ENCODE measurements around the gene AUH.

Gene AUH

DNA sequence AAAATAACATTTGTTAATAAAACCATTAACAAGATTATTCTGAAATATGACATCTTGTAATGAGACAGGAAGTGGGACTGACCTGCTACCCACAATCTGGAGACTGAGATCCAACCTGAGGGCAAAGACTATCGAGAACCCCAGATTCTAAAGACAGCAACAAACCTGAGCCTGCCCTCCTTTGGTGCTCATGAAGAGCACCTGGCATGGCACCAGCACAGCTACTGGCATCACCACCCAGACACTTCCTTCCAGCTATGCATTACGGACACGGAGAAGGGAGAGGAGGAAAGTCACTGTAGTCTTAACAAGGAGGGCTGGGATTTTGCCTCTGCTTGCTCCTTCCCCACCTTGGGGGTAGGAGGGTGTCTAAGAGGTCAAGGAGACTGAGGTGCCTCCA is 105.5 kb downstream of the AUH start:
- TF ChIP-seq SPI1 (IDR thresholded peaks at IDR 0.05; ENCODE audit: borderline replicate concordance, low read depth) (no peak), POLR2AphosphoS5 (IDR thresholded peaks at IDR 0.05; ENCODE audit: low read depth) (no peak), GABPA (IDR thresholded peaks at IDR 0.05; ENCODE audit: low read depth) (no peak)
- TF ChIP-seq, protein P1, sequence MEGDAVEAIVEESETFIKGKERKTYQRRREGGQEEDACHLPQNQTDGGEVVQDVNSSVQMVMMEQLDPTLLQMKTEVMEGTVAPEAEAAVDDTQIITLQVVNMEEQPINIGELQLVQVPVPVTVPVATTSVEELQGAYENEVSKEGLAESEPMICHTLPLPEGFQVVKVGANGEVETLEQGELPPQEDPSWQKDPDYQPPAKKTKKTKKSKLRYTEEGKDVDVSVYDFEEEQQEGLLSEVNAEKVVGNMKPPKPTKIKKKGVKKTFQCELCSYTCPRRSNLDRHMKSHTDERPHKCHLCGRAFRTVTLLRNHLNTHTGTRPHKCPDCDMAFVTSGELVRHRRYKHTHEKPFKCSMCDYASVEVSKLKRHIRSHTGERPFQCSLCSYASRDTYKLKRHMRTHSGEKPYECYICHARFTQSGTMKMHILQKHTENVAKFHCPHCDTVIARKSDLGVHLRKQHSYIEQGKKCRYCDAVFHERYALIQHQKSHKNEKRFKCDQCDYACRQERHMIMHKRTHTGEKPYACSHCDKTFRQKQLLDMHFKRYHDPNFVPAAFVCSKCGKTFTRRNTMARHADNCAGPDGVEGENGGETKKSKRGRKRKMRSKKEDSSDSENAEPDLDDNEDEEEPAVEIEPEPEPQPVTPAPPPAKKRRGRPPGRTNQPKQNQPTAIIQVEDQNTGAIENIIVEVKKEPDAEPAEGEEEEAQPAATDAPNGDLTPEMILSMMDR (IDR thresholded peaks at IDR 0.05; ENCODE audit: insufficient read depth, low read length), result no peak
- TF ChIP-seq, protein P2, sequence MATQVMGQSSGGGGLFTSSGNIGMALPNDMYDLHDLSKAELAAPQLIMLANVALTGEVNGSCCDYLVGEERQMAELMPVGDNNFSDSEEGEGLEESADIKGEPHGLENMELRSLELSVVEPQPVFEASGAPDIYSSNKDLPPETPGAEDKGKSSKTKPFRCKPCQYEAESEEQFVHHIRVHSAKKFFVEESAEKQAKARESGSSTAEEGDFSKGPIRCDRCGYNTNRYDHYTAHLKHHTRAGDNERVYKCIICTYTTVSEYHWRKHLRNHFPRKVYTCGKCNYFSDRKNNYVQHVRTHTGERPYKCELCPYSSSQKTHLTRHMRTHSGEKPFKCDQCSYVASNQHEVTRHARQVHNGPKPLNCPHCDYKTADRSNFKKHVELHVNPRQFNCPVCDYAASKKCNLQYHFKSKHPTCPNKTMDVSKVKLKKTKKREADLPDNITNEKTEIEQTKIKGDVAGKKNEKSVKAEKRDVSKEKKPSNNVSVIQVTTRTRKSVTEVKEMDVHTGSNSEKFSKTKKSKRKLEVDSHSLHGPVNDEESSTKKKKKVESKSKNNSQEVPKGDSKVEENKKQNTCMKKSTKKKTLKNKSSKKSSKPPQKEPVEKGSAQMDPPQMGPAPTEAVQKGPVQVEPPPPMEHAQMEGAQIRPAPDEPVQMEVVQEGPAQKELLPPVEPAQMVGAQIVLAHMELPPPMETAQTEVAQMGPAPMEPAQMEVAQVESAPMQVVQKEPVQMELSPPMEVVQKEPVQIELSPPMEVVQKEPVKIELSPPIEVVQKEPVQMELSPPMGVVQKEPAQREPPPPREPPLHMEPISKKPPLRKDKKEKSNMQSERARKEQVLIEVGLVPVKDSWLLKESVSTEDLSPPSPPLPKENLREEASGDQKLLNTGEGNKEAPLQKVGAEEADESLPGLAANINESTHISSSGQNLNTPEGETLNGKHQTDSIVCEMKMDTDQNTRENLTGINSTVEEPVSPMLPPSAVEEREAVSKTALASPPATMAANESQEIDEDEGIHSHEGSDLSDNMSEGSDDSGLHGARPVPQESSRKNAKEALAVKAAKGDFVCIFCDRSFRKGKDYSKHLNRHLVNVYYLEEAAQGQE (IDR thresholded peaks at IDR 0.05; ENCODE audit: insufficient replicate concordance, low read depth), result no peak
- no peak overlapping the region for H3K27ac ChIP-seq (replicated peaks)
- no peak for DNase-seq (ENCODE audit: low read depth in 1 of 2, low spot score in 1 of 2)
- no peak overlapping the region for H3K4me3 ChIP-seq (replicated peaks; ENCODE audit: insufficient read depth, low read length)
- no peaks in the 10 kb centered on the region for H3K27me3 ChIP-seq (ENCODE audit: insufficient read depth, poor library complexity, severe bottlenecking)

DNA sequence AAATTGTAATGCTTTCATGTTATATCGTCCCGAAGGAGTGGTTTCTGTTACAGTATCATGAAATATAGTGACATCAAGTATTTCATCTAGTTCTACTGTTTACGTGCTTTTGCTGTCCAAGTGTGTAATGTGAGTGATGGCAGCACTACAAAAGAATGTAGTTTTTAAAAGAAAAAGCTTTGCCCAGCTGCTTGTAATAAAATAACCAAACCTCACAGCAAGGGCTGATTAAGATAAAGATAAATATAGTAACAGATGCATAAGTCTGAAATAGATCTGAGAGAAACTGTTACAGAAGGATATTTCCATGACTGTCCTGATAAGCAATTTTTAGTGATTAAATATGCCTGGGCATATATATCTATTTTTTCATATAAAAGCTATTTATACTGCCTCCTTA is 106.4 kb downstream of the AUH start:
- DNase-seq (ENCODE audit: low read depth in 1 of 2, low spot score in 1 of 2), result no peak

DNA sequence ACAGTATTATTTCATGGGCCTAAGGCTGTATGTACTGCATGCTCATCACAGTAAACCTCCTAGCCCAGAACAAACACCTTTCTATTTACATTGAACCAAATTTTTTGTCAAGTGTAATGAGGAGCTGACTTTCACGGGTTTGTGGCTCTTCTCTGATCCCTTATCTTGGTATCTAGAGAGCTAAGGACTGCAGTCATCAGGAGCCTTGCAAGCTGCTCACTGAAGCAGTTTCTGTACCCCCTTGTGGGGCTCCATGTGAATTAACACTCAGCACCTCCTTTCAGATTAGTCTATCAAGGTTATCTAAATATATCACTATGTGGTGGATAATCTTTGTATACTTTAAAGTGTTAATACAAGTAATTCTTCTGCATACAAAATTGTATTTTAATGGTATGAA is 108.2 kb downstream of the AUH start:
- TF ChIP-seq POLR2AphosphoS5 (IDR thresholded peaks at IDR 0.05; ENCODE audit: low read depth), result no peak
- TF ChIP-seq, protein P2 (IDR thresholded peaks at IDR 0.05; ENCODE audit: insufficient replicate concordance, low read depth), result no peak
- TF ChIP-seq, protein P1 (IDR thresholded peaks at IDR 0.05; ENCODE audit: insufficient read depth, low read length), result no peak
- no peak for TF ChIP-seq SPI1 (IDR thresholded peaks at IDR 0.05; ENCODE audit: borderline replicate concordance, low read depth)
- TF ChIP-seq GABPA (IDR thresholded peaks at IDR 0.05; ENCODE audit: low read depth), result no peak
- DNase-seq (ENCODE audit: low read depth in 1 of 2, low spot score in 1 of 2), result no peak
- H3K27ac ChIP-seq (replicated peaks), result no peak overlapping the region
- H3K27me3 ChIP-seq (ENCODE audit: insufficient read depth, poor library complexity, severe bottlenecking), result no peaks in the 10 kb centered on the region
- H3K4me3 ChIP-seq (replicated peaks; ENCODE audit: insufficient read depth, low read length), result no peak overlapping the region

More for the DNA sequence above, 106.4 kb downstream of the AUH start:
- TF ChIP-seq, protein P2 (IDR thresholded peaks at IDR 0.05; ENCODE audit: insufficient replicate concordance, low read depth), result no peak
- TF ChIP-seq, protein P1 (IDR thresholded peaks at IDR 0.05; ENCODE audit: insufficient read depth, low read length), result no peak
- TF ChIP-seq POLR2AphosphoS5 (IDR thresholded peaks at IDR 0.05; ENCODE audit: low read depth), result no peak
- TF ChIP-seq SPI1 (IDR thresholded peaks at IDR 0.05; ENCODE audit: borderline replicate concordance, low read depth), result no peak
- no peak for TF ChIP-seq GABPA (IDR thresholded peaks at IDR 0.05; ENCODE audit: low read depth)
- Histone ChIP-seq H3K27me3 (ENCODE audit: insufficient read depth, poor library complexity, severe bottlenecking) (no peaks in the 10 kb centered on the region), H3K27ac (replicated peaks) (no peak overlapping the region), H3K4me3 (replicated peaks; ENCODE audit: insufficient read depth, low read length) (no peak overlapping the region)
